GM13976 (cell line): Measurements from ENCODE around the gene SNAI3.

Experiments used
- DNase-seq: peaks from one replicate; pipeline ENCODE4 v3.0.0; 2012; ENCODE audit warnings: low spot score
- CTCF ChIP-seq: IDR thresholded peaks from 2 replicates; pipeline ENCODE4 v1.5.1; 2012; ENCODE audit warnings: borderline replicate concordance, mild to moderate bottlenecking; ENCODE audit not compliant: insufficient read depth; ENCODE audit errors: extremely low read depth, missing control alignments, control extremely low read depth
- in situ Hi-C: fragments of 300-500 bp; cut with MboI; formaldehyde crosslinking; loops from one replicate; pipeline ENCODE4 v1.12.0; 2022; ENCODE audit warnings: low sequenced_read_pairs, mixed read lengths, inconsistent platforms; ENCODE audit not compliant: unreplicated experiment

Gene SNAI3

DNA sequence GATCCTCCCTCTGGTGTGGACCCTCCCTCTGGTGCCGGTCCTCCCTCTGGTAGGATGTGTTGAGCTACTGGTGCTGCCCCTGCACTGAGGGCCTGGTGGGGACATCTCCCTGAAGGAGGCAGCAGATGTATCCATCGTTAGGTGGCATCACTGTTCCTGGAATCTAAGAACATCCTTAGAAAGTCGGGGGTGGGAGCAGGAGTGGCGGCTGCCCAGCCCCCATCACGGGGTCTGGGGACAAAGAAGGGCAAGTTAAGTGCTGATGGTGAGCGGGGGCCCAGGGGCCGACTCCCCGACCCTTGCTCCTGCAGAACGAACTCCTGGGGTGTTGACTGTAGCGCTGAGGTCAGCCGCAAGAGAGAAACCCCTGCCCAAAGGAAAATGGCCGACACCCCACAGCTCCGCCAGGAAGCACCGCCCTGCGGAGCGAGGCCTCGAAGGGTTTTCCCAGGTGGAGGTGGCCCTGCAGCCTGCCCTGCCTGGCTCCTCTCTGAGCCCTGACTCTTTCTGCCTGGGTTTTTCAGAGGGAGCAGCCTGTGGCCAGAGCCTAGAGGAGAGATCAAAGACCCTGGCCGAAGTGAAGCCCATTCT, 25.5 kb upstream of the SNAI3 start:
- no peak for TF ChIP-seq CTCF
- no peak for DNase-seq
- in situ Hi-C loops: no loop called here

DNA sequence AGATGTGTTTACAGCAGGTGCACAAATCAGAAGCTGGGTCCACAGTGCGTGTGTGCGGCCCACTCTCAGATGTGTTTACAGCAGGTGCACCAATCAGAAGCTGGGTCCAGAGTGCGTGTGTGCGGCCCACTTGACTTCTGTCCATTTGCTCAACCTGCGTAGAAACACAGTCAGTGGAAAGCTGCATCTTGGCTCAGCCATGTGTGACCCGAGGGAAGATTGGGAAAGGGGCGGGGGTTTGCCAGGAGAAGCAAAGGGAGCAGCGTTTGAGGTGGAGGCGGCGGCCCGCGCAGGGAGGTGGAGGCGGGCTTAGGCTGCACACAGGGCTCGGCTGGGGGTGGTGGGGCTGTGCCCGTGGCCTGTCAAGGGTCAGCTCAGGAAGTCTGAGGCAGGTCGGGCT, 24.2 kb upstream of the SNAI3 start:
- in situ Hi-C loops: no loop called here
- no peak for DNase-seq
- no peak for TF ChIP-seq CTCF

- in situ Hi-C loops: no loop called here
- no peak for DNase-seq
- no peak for TF ChIP-seq CTCF
Observed at GRCh38 chr16:88706965-88707826, 20.9 kb upstream of the SNAI3 start.

DNA sequence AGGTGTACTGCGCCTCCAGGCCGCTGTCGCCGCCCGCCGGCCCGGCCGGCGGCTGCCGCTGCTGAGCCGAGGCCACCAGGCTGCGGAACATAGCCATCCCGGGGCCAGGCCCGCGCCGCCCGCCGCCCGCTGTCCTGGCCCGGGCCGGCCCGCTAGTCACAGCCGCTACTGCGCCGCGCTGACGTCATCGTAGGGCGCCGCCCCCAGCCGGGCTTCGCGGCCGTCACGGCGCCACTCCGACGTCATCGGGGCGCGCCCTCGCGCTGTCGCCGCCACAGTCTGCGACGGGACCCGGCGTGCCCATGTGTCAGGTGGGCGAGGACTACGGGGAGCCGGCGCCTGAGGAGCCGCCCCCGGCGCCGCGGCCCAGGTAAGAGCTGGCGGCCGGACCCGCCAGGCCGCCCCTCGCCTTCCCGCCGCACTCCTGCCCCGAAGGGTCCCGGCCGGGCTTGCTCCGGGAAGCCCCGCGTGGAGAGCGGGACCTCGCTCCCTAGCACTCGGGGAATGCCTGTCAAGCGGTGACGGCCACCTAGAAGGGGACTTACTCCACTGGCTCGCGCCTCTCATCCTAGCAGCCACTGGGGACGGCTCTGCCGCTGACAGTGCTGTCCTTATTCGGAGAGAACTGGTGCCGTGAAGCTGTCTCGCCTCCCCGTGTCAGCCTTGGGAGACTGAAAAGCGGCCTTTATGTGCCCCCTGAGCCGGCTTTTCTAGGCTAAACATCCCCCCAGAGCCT, 20.1 kb upstream of the SNAI3 start, which contains the start of the genes CTU2 and RNF166:
CTU2 (plus strand) TSS at position 275 of the 736 bp plus-strand sequence; CDS start at position 303, 28 bp downstream.
RNF166 (minus strand) TSS at position 180 of the 736 bp plus-strand sequence; CDS start at position 97, 83 bp downstream.
- in situ Hi-C loops: no loop called here
- peak; percentile 99 for DNase-seq
- TF ChIP-seq CTCF: no peak

GRCh38 chr16:88705801-88706228, 19.5 kb upstream of the SNAI3 start:
- in situ Hi-C loops: no loop called here
- no peak for TF ChIP-seq CTCF
- DNase-seq: no peak

DNA sequence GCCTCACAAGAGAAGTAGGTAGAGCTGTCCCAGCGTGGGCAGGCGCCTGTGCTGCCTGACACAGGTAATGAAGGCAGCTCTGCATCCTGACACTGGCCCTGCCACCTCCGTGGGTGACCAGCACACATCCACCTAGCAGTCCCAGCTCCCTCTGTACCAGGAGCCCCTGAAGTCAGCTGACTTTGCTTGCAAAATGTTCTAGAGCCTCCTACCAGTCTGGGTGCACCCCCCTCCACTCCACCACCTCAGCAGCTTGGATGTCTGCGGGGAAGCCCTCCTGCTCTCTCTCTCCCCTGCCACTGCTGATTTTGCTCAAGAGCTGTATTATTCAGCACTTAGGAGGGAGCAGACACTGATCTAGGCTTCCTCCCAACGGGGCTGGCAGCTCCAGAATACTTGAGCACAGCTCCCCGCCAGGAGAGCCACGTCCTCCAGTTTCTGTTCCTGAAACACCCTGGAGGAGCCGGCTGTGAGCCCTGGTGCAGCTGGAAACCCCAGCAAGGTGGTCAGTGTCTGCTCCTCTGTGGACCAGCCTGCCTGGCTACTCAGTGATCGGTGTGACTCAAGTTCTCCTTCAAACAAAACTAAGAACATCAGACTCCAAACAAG, 18.9 kb upstream of the SNAI3 start:
- in situ Hi-C loops: no loop called here
- no peak for TF ChIP-seq CTCF
- DNase-seq: no peak
